MCF 10A (cell line): ENCODE results near the gene AP1S2. TPM values are rescaled to one million over a fixed set of nuclear protein-coding genes. Genes with fewer than 3 reads are reported as not detected.
A peak's percentile ranks its signal among the peaks of the same experiment; 100 is the strongest.

Experiments
- BruUV-seq: library from RNA; stranded (reverse); fragments of 400-500 nt; replicated peaks from 2 replicates; lab custom pipeline; 2021; lab: Mats Ljungman, UMichigan
- CTCF ChIA-PET: fragments of 300-600 bp; sonication (Branson Sonifier 250); formaldehyde crosslinking; extraction: SDS; loops from one replicate; lab custom pipeline; 2021; ENCODE audit warnings: antibody characterized with exemption, inconsistent platforms; lab: Yijun Ruan, JAX
- POLR2A ChIA-PET: fragments of 300-600, 350-650 bp; sonication (Branson Sonifier 250); formaldehyde crosslinking; extraction: SDS; loops from one replicate; lab custom pipeline; 2020; ENCODE audit warnings: antibody characterized with exemption, inconsistent platforms; lab: Yijun Ruan, JAX
- DNase-seq: peaks from one replicate; pipeline ENCODE4 v3.0.0-alpha.2; 2018; ENCODE audit not compliant: unreplicated experiment
- H3K27ac Mint-ChIP-seq: one replicate; pipeline ENCODE4 v1.8.0; 2022; ENCODE audit warnings: mild to moderate bottlenecking, low read depth, mixed read lengths; ENCODE audit not compliant: unreplicated experiment
- H3K27me3 Mint-ChIP-seq: one replicate; pipeline ENCODE4 v1.8.0; 2022; ENCODE audit warnings: mixed read lengths; ENCODE audit not compliant: insufficient read depth, unreplicated experiment
- H3K36me3 Mint-ChIP-seq: one replicate; pipeline ENCODE4 v1.8.0; 2022; ENCODE audit warnings: mild to moderate bottlenecking, moderate library complexity, mixed read lengths; ENCODE audit not compliant: insufficient read depth, unreplicated experiment
- H3K4me1 Mint-ChIP-seq: one replicate; pipeline ENCODE4 v1.8.0; 2022; ENCODE audit warnings: mixed read lengths; ENCODE audit not compliant: insufficient read depth, unreplicated experiment
- H3K4me3 Mint-ChIP-seq: one replicate; pipeline ENCODE4 v1.8.0; 2022; ENCODE audit warnings: mild to moderate bottlenecking, moderate library complexity, mixed read lengths; ENCODE audit not compliant: unreplicated experiment
- H3K9me3 Mint-ChIP-seq: one replicate; pipeline ENCODE4 v1.8.0; 2022; ENCODE audit warnings: mixed read lengths; ENCODE audit not compliant: unreplicated experiment
- intact Hi-C: fragments of 100-400 bp; cut with micrococcal nuclease; formaldehyde crosslinking; loops from 2 replicates; pipeline ENCODE4 v1.14.1; 2022
- total RNA-seq: library from RNA; stranded (reverse); gene quantifications from 2 replicates; pipeline ENCODE4 v1.2.3, GENCODE V29; 2022
- TF ChIP-seq, protein P1 (sequence below): fragments of 200-600 bp; IDR thresholded peaks from one replicate; pipeline ENCODE4 v1.8.0; 2022; ENCODE audit warnings: antibody characterized with exemption, mild to moderate bottlenecking; ENCODE audit not compliant: unreplicated experiment

The AP1S2 gene
- total RNA-seq, 1 experiment from 2014 or later: 9.4 TPM

DNA sequence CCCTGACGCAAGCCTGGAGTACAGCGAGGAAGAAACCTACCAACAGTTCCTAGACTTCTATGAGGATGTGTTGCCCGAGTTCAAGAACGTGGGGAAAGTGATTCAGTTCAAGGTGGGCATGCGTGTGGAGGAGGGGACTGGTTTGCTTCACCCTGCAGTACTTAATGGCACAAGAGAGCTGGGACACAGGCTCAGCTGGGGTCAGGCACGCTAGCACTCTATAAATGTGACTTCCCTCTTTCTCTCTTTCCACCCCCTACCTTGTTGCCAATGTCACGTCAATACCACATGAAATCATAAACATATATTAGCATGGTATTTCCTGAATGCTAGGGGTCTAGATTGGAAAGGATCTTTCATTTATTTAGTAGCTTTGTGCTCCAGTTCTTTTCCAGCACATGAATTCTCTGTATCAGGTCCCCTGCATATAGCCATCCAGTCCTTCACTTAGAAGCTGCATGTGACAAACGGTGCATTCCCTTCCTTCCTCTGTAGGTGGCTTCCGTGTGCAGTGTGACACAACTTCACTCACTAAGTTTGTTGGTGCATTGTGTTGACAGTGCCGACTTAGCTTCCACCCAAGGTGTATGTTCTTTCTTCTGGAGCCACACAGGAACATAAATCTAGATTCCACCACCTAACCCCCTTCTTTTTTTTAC is 38.7 kb downstream of the AP1S2 start:
- no TSS peak for BruUV-seq
- Mint-ChIP-seq H3K36me3 (peaks cover 77% of the 10 kb centered on the region), H3K27ac (no peak overlapping the region), H3K4me1 (no peaks in the 10 kb centered on the region), H3K4me3 (no peak overlapping the region), H3K9me3 (no peaks in the 10 kb centered on the region), H3K27me3 (no peaks in the 10 kb centered on the region)
- ChIA-PET POLR2A (no interaction called here), CTCF (interaction anchor here (0.6 kb wide), 1 partner anchor 467 kb away, joined by 5 read pairs; no protein-coding TSS in a partner anchor)
- TF ChIP-seq, protein P1, sequence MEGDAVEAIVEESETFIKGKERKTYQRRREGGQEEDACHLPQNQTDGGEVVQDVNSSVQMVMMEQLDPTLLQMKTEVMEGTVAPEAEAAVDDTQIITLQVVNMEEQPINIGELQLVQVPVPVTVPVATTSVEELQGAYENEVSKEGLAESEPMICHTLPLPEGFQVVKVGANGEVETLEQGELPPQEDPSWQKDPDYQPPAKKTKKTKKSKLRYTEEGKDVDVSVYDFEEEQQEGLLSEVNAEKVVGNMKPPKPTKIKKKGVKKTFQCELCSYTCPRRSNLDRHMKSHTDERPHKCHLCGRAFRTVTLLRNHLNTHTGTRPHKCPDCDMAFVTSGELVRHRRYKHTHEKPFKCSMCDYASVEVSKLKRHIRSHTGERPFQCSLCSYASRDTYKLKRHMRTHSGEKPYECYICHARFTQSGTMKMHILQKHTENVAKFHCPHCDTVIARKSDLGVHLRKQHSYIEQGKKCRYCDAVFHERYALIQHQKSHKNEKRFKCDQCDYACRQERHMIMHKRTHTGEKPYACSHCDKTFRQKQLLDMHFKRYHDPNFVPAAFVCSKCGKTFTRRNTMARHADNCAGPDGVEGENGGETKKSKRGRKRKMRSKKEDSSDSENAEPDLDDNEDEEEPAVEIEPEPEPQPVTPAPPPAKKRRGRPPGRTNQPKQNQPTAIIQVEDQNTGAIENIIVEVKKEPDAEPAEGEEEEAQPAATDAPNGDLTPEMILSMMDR: no peak
- intact Hi-C loops: no loop called here
- peak; percentile 34 for DNase-seq

DNA sequence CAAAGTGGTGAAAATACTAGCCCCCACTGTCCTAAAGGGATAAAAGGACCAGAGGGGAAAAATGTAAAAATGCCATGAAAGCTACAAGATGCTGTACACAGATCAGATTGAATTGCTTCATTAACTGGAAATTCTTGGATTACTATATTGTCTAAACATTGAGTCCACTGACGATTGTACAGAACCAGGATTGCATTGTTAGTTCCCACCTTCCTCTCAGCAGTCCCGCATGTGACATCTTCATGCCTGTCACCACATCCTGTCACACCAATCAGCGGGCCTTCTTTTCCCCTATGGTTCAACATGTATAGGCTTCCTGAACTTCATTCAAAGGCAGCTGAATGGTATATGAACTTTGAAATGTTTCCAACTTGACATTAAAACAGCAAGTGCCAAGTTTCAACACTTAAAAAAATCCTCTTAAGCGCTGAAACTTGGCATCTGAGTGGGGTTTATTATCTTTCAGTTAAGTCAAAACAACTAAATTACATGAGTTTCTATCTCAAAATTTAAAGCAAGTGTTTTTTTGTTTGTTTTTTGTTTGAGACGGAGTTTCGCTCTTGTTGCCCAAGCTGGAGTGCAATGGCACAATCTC is 39.7 kb downstream of the AP1S2 start:
- DNase-seq: no peak
- BruUV-seq: no TSS peak
- CTCF ChIA-PET: interaction anchor here (0.6 to 1.6 kb wide), 3 partner anchors 9 to 466 kb away, joined by 3 to 5 read pairs (median 5); no protein-coding TSS in a partner anchor
- Mint-ChIP-seq H3K36me3 (peaks cover 78% of the 10 kb centered on the region), H3K4me1 (no peaks in the 10 kb centered on the region), H3K27me3 (no peaks in the 10 kb centered on the region), H3K4me3 (no peak overlapping the region), H3K9me3 (no peaks in the 10 kb centered on the region), H3K27ac (no peak overlapping the region)
- POLR2A ChIA-PET: no interaction called here
- TF ChIP-seq, protein P1: no peak
- intact Hi-C loops: no loop called here

DNA sequence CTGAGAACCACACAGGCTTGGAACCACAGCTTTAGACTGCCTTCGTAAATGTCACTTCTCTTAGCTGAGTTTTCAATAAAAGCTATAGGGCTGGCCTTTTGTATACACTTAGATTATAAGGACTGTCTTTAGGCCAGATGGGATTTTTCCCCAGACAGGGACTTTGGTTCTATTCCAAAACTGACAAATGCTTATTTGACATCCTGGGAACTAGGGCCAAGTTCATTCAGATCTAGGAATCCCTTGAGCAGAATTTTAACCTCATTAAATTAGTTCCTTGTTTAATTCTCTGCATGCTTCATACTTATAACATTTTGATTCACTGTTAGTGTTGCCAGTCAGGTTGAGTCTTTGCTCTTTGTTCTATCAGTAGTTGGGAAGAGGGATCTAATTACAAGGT is 41.2 kb downstream of the AP1S2 start:
- H3K27ac Mint-ChIP-seq: no peak overlapping the region
- H3K4me3 Mint-ChIP-seq: no peak overlapping the region
- no peak for DNase-seq
- no peaks in the 10 kb centered on the region for H3K9me3 Mint-ChIP-seq
- ChIA-PET CTCF (no interaction called here), POLR2A (no interaction called here)
- H3K27me3 Mint-ChIP-seq: no peaks in the 10 kb centered on the region
- no TSS peak for BruUV-seq
- H3K4me1 Mint-ChIP-seq: no peaks in the 10 kb centered on the region
- TF ChIP-seq, protein P1: no peak
- H3K36me3 Mint-ChIP-seq: peaks cover 82% of the 10 kb centered on the region
- intact Hi-C loops: no loop called here

DNA sequence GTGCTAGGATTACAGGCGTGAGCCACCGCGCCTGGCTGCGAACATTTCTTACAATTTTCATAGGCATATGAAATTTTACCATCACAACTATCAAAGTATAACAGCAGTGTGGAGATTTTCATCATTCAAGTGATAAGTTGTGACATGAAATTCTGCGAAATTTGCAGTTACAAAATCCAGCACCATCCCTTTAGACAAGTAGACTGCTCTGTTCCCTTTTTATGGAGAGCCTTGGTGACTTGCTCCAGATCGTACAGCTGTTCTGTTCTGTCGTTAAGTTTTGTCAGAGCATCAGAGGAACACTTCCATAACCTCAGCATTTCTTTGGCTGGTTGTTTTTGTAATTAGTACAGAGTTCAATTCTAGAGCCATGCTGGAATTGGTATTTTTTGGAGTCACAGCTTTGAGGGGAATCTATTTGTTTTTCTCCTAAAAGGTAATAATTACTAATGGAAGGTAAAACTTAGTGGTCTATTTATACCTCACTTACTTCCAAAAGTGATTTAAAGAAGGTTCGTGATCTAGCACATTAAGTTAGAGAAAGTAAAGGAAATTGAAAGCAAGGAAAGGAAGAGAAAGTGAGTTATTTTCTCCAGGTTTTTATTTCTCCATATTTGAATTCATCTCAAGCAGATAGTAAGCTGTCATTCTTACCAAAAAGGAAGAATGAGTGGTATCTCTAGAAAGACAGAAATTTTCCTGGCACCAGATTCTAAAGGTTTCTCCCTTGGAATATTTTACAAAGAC is 42.2 kb downstream of the AP1S2 start:
- no peak for DNase-seq
- no peaks in the 10 kb centered on the region for H3K4me1 Mint-ChIP-seq
- no peak overlapping the region for H3K4me3 Mint-ChIP-seq
- intact Hi-C loops: no loop called here
- CTCF ChIA-PET: interaction anchor here (0.8 kb wide), 1 partner anchor 575 kb away, joined by 4 read pairs; no protein-coding TSS in a partner anchor
- H3K27me3 Mint-ChIP-seq: no peaks in the 10 kb centered on the region
- no peak overlapping the region for H3K27ac Mint-ChIP-seq
- POLR2A ChIA-PET: interaction anchor here (0.6 kb wide), 1 partner anchor 80 kb away, joined by 3 read pairs; no protein-coding TSS in a partner anchor
- peaks cover 92% of the 10 kb centered on the region for H3K36me3 Mint-ChIP-seq
- no peaks in the 10 kb centered on the region for H3K9me3 Mint-ChIP-seq
- BruUV-seq: no TSS peak
- TF ChIP-seq, protein P1: no peak
